GM21381 (cell line): Measurements from ENCODE around the gene DPY19L2.
"Not testable (repeated sequence)": the region's sequence is repeated elsewhere in the genome, so short reads cannot be mapped to it uniquely, and the experiment has no call there.

Source experiments
- ATAC-seq: cut with Tn5 transposase; IDR thresholded peaks from one replicate; pipeline ENCODE4 v1.9.1; 2021; ENCODE audit warnings: mild to moderate bottlenecking, moderate library complexity; ENCODE audit not compliant: unreplicated experiment

The DPY19L2 gene

DNA sequence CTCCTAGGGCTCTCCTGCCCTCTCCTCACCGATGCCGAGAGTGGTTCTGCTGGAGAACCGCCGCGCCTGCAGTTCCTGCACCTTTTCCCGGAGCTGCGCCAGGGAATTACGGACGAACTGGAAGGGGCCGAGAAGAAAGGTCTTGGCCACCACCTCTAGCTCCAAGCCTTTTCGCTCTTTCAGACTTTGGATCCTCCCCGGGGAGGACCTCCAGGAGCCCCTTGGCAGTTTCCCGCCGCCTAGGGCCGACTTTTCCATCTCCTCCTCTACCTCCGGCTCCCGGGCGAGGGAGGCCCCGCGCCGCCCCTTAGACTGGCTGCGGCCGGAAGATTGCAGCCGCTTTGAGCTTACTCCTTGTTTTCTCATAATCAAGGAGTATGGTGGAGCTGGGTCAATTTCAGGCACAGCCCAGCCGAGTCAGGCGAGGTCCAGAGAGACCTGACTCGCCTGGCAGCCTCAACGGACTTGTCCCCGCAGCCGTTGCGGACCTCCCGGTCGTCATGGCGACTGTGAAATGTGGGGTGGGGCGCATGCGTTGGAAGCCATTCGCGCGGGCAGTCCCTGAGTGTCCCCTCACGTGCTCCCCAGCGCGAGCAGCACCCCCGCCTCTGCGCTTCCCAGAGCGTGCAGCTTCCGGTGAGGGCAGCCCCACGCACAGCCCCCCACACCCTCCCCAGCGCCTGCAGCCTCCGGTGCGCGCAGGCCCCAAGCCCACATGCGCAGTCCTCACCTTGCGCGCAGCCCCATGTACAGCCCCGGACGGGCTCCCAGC lies at the start of gene DPY19L2:
TSS of gene DPY19L2 (minus strand) at position 466 of the 772 bp plus-strand sequence. CDS start at position 366, 100 bp downstream.
- peak; percentile 75 for ATAC-seq

DNA sequence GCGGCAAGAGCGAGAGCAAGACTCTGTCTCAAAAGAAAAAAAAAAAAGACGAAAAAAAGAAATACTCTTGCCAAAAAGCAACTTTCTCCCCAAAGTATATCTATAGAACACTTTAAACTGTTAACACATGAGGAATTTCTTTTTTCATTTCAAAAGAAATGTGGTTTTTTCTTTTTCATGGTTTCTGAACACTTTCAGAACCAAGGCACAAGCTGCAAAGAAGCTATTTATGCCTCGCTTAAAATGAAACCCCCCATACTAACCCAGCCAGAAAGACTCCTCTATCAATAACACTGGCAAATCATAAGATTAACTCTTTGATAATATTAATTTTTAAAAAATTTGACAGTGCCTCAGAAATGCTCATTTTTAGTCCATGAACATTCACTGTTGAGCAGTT lies 48.6 kb upstream of the DPY19L2 start:
- ATAC-seq, result not testable (repeated sequence)

DNA sequence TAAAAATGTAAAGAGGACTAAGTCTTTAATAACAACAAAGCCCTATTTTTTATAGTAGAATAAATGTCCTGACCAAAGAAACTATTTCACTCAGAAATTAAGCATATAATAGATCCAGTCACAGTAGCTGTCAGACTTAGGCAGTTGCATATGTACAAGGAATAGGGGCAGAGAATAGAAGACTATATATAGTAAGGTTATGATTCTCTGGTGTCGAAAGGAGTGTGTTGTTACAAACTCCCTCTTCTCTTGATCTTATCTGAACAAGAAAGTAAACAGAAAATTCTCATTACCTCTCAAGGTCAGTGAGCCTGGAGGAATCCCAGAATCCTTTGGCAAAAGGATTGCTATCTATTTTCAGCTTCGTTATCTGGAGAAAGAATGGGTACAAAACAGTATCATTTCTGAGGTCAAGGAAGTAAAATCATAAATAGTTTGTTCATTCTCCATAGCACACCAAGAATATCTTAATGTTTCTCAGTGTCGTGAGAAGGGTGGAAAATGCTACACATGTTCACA lies 46.9 kb upstream of the DPY19L2 start:
- not testable (repeated sequence) for ATAC-seq

DNA sequence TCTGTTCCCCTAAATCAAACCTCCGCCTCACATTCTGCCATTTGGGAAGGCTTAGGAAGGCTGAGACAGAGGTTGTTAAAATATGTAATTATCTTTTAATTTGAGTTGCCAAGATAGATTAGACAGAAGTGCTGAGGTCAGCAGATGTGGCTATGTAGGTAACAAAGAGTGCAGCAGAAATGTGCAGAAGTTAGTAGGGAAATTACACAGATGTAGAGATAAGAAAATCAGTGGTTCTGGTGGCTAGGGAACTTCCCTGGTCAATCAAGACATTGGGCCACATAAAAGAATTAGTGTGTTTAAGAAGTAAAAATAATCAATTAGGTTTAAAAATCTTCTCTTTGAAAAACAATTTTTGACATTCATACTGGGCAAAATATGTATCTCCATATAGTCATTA lies 46.1 kb upstream of the DPY19L2 start:
- ATAC-seq, result not testable (repeated sequence)

DNA sequence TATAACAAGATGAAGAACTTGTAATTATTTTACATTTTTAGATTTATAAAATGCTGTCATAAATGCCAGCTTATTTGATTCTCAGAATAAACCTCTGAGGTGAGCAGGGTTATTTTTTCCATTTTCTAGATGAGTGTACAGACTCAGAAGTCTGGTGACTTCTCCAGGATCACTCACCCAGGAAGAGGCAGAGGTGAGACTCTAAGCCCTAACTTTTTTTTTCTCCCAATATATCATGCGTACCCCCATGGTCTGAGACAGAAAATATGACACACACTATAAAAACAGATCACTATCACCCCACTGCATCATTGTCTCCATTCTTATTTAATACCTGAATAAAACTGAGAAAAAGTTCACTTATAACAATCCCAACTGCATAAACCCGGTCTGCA lies 45.4 kb upstream of the DPY19L2 start:
- not testable (repeated sequence) for ATAC-seq

DNA sequence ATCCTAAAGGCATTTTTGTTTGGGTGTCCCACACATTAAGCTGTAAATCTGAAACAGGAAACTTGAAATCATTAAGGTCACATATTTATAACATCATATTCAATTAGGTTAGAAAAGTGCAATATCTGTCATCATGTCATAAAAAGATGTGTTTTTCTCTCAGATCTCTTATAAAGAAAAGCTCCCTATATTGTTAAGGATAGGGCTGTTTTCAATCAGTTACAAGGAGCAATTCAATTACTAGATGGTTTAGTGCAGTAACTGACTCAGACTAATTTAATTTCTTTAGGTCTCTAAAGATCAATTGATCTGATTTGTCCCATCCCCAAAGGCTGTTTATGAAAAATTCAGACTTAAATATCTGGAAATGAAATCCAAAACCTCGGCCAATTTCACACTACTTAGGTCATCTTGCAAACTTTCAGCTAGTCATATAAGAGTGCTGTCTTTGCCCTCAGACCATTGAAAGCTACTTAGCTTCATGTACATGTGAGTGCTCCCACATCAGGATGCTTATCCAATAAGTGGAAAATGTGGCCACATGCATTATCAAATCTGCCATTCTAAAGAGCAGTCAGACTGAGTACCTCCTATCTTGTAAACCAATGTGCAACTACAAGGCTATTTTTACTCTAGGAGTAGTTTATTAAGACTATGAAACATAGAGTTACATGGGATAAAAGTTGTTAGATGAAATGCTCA lies 44.8 kb upstream of the DPY19L2 start:
- not testable (repeated sequence) for ATAC-seq

DNA sequence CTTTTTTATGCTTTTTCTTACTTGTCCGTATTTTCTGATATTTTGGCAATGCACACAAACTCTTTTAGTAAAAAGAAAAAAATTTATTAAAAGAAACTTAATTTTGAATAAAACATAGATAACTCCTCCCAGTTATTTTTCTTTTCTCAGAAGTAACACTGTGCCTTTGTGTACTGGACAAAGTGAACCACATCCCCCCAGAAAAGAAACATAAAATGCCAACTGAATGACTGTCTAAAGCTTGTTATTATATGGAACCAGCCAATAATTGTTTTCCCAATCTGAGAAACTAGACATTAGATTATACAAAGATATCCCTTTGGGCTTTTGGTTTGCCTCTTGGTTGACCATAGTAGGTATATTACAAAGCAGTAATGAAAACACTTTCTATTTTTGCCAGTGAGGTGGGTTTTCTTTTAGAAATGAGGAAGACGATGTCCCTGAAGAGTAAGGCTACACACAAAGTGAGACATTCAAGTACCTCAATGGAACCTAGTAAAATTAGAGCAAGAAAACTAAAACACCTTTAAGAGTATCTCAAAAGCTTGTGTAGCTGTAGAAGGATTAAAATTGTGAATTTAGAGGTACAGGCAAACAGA lies 44.2 kb upstream of the DPY19L2 start:
- ATAC-seq, result not testable (repeated sequence)

DNA sequence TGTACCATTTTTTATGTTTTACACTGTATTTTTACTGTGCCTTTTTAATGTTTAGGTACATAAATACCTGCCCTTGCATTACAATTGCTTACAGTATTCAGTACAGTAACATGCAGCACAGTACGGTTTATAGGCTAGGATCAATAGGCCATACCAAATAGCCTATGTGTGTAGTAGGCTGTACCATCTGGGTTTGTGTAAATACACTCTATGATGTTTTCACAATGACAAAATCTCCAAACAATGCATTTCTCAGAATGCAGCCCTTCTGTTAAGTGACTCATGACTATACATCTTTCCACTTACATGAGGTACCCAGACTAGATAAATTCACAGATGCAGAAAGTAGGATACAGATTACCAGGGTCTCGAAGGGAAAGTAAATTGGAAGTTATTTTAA lies 43.0 kb upstream of the DPY19L2 start:
- ATAC-seq, result not testable (repeated sequence)

DNA sequence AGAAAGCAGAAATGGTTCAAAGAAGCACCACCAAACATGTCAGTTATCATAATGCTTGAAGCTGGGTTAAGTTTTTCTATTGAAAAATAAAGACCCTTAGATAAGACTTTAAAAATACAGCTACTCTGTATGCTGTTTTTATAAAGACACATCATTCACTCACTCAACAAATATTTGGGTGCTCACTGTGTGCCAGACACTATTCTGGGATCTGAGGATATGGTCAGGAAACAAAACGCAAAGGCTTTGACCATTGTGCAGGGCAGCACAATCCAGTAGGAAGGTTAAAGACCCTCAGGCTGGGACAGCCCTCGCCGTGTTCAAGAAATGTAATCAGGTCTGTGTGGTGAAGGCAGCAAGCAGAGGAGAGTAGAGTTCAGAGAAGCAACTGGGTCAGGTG lies 38.0 kb upstream of the DPY19L2 start:
- no peak for ATAC-seq

DNA sequence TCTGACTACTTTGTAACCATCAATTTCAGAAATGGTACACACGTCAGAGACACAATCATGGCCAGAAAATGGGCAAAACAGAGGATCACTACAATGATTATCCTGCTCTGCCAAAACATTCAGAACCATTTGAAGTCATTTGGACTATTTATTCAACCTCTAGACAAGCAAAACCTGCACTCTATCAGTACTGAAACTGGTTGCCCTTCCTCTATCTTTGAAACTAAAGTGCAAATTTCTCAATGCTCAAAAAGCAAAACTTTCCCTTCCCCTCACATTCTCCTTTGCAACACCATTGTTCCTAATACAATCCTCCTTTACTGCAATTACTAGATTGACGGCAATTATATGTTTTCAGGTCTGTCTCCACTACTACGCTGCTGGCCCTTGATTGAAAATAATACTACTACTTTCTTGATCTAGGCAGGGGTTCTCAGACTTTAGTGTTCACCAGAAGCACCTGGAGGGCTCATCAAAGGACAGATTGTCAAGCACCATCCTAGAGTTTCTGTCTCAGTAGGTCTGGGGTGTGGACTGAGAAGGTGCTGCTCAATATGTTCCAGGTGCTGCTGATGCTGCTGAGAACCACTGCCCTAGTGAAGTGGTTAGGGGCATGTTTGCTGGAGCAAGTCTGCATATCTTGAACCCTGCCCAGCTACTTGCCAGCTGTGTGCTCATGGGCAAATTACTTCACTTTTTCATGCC lies 31.5 kb upstream of the DPY19L2 start:
- ATAC-seq, result not testable (repeated sequence)

DNA sequence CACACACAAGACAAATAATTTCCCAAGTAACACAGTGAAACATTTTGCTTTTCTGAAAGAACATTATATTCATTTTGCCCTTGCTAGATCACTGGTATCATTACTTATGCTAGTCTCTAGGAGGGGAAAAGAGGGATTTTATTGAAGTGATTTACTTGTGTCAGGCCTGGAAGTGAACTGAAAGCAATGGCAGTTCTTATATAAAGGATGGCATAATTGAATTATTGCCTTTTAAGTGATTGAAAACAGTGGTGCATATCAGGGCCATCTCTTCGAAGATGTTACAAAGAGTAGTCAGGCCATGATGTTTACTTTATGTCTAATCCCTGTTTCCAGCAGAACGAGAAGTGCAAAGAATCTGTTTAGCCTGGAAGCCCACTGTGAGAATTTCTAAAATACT lies 30.7 kb upstream of the DPY19L2 start:
- ATAC-seq, result not testable (repeated sequence)

DNA sequence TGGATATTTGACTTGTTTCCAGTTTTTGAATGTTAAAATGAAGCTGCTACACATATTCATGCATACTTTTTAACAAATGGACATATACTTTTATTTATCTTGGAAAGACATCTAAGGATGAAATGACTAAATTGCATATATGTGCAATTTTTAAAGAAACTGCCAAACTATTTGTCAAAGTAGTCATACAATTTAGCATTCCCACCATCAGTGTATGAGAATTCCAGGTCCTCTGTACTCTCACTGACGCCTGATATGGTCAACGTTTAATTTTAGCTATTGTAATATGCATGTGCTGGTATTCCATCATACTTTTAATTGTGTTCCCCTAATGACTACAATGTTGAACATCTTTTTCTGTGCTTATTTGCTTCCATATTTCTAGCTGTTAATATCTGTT lies 22.5 kb upstream of the DPY19L2 start:
- ATAC-seq, result not testable (repeated sequence)

DNA sequence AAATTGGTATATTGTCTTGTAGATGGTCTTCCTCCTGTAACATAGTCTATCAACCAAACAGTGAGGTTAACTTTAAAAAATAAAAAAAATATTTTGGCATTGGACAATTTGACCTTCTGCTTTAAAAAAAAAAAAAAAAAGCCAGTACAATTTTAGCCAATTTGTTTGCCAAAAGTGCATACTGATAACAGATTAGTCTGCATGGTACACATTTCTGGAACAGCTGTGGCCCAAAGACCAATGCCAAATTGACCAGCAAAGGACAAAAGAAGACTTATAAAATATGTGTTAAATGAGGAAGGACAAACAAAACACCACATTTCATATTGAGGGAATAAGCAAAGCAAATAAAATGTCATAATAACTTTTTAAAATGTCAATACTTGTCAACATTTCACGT lies 20.8 kb upstream of the DPY19L2 start:
- ATAC-seq, result not testable (repeated sequence)

DNA sequence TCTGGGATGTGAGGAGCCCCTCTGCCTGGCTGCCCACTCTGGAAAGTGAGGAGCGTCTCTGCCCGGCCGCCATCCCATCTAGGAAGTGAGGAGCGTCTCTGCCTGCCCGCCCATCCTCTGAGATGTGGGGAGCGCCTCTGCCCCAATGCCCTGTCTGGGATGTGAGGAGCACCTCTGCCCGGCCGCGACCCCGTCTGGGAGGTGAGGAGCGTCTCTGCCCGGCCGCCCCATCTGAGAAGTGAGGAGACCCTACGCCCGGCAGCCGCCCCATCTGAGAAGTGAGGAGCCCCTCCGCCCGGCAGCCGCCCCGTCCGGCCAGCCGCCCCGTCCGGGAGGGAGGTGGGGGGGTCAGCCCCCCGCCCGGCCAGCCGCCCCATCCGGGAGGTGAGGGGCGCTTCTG lies 18.3 kb upstream of the DPY19L2 start:
- ATAC-seq, result not testable (repeated sequence)

DNA sequence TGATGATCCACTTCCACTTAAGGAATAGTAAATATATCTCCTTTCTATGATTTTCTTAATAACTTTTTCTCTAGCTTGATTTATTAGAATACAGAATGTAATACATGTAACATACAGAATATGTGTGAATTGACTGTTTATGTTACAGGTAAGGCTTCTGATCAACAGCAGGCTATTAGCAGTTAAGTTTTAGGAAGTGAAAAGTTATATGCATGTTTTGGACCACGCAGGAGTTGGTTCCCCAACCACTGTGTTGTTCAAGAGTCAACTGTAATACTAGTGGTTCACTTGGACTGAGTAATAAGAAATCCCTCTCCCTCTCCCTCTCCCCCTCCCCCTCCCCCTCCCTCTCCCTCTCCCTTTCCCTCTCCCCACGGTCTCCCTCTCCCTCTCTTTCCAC lies 17.5 kb upstream of the DPY19L2 start:
- not testable (repeated sequence) for ATAC-seq

DNA sequence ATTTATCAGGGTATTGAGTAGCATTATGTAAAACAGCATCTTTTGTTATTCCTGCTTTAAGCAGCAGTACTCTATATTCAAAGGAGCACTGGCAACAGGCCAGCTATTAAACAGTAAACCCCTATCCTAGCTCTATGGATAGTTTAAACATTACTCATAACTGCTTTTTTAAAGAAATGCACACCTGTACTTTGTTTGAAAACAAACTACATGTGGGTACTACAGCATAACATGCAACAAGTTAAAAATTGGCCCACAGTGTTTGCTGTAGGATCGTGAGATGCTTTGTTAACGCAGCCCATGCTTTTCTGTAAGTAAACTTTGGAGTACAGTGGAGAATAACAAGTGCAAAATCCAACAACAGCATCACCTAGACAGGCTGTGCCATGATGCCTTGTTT lies 14.3 kb upstream of the DPY19L2 start:
- ATAC-seq, result not testable (repeated sequence)

DNA sequence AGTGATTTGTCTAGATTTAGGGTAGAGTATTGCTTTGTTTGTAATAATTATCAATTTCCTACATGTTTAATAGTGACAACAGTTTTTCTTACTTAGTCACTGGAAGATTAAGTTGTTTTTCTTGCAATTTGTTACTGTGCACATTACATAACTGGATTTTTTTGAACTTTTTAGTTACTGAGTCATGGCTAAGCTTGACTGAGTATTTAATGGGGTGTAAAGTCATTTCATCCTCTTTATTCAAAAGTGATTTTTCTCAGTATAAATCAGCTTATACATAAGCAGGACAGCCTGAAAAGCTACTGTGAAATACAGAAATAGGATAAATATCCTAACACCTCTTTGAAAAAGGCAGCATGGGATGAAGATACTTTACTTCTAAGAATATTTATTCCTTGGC lies 12.5 kb upstream of the DPY19L2 start:
- not testable (repeated sequence) for ATAC-seq

DNA sequence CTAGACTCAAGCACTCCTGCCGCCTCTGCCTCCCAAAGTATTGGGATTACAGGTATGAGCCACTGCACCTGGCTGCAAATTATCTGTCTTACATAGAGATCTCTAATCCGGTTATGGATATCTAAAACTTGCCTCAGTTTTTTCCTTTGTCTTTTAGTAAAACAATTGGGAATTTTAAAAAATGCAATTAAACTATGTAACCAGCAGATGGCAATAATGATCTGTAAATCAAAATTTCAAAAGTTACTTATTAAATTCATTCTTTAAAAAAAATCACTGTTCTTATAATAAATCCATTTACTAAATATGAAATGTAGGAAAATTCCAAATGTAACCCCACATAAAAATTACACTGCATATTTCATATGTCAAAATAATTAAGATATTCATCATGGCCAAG lies 4.3 kb upstream of the DPY19L2 start:
- not testable (repeated sequence) for ATAC-seq

DNA sequence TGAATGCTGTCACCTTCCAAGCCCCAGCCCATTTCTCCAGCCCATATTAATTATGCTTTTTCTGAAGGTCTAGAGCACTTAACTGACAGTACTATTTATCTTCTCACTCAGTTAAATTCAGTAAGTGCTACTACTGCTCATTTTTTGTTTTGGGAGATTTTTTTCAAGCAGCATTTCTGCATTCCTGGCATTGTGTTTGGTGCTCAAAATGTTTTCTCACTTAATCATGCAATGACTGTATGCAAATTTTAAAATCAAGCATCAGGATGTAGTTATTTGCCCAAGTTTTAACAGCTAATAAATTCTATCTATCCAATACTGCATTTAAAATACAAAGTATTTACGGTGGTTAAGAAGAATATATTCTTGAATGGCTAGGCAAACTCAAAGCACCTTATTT lies 1.6 kb upstream of the DPY19L2 start:
- not testable (repeated sequence) for ATAC-seq

DNA sequence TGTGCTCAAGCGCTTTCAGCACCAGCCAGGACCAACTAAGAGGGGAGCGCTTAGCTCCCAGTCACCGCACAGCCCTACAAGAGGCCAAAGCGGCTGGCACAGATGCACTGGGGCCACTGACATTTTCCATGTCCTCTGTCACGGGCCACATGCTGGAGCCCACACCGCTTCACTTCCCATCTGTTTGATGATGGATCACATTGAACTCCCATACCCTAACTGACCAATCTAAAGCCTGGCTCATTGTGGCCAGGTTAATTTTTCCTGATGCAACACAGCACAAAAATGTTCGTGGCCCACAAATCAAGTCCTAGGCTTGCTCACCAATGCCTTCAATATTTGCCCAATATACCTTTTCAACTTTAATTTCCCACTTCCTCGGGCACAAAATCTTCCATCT lies 1.1 kb upstream of the DPY19L2 start:
- ATAC-seq, result not testable (repeated sequence)

DNA sequence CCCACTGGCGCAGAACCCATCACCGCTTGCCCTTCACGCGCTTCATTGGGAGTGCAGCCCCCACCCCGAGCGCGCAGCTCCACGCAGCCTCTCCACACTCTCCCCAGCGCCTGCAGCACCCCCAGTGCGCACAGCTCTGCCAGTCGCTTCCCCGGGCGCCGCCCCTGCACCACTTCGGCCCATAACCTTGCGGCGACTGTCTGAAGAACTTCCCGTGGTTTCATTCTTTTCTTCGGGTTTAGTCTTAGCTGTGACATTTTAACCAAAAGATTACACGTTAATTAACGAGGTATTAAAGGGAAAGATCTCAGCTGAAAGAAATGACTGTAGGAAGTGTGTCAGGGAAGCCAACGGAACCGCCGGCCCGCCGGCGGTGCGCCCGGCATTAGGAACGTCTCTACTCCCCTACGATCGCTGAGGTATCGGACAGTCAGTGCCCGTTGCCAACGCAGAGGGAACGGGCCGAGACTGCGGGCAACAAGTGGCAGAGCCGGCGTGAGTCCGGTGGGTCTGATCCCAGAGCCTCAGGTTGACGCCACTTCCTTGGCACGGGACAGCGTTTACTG lies 590 bp upstream of the DPY19L2 start:
- ATAC-seq, result peak; percentile 52
